Measurements from ENCODE around the gene IFIT2.

The IFIT2 gene

DNA sequence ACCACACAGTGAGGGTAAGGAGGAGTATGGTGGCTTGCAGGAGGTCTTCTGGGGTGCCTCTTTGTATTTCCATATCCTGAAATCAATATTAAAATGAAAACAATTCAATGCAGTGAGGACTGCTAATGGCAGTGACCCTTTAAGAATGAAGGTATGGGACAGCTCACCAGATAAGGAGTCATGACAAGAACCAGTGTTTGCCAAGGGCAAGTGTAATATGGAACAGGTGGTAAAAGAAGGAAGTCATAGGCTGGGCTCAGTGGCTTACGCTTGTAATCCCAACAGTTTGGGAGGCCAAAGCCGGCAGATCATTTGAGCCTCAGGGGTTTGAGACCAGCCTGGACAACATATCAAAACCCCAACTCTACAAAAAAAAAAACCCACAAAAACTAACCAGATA is 30.3 kb upstream of the IFIT2 start:
- H3K4me1 ChIP-seq (ENCODE audit: insufficient read depth, poor library complexity, severe bottlenecking) = peaks cover 16% of the 10 kb centered on the region
- TF ChIP-seq, protein P1, sequence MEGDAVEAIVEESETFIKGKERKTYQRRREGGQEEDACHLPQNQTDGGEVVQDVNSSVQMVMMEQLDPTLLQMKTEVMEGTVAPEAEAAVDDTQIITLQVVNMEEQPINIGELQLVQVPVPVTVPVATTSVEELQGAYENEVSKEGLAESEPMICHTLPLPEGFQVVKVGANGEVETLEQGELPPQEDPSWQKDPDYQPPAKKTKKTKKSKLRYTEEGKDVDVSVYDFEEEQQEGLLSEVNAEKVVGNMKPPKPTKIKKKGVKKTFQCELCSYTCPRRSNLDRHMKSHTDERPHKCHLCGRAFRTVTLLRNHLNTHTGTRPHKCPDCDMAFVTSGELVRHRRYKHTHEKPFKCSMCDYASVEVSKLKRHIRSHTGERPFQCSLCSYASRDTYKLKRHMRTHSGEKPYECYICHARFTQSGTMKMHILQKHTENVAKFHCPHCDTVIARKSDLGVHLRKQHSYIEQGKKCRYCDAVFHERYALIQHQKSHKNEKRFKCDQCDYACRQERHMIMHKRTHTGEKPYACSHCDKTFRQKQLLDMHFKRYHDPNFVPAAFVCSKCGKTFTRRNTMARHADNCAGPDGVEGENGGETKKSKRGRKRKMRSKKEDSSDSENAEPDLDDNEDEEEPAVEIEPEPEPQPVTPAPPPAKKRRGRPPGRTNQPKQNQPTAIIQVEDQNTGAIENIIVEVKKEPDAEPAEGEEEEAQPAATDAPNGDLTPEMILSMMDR (IDR thresholded peaks at IDR 0.05; ENCODE audit: poor library complexity, severe bottlenecking) = no peak
- no peaks in the 10 kb centered on the region for H3K9me3 ChIP-seq (ENCODE audit: severe bottlenecking)
- no peak overlapping the region for H3K27ac ChIP-seq (ENCODE audit: poor library complexity, severe bottlenecking)
- no peaks in the 10 kb centered on the region for H3K27me3 ChIP-seq (ENCODE audit: insufficient read depth, poor library complexity, severe bottlenecking)
- no peaks in the 10 kb centered on the region for H3K36me3 ChIP-seq (ENCODE audit: low read depth)
- ATAC-seq (ENCODE audit: low read depth) (no peak), DNase-seq (ENCODE audit: low spot score) (no peak)
- H3K4me3 ChIP-seq (ENCODE audit: severe bottlenecking) = no peak overlapping the region

DNA sequence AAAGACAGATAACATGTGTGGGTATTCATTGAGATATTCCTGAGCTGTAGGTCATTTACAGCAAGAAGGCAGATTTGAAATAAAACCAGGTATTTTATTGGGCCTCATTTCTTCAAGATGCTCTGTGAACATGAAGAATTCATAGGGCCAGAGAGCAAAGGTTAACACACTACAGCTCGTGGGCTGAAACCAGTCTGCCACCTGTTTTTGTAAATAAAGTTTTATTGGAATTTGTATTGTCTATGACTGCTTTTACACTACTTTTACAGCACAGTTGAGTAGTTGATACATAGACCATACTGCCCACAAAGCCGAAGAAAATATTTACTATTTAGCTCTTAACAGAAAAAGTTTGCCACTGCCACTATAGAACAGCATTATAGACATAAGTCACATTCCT is 28.2 kb upstream of the IFIT2 start:
- DNase-seq (ENCODE audit: low spot score) = no peak
- H3K36me3 ChIP-seq (ENCODE audit: low read depth) = no peaks in the 10 kb centered on the region
- H3K27me3 ChIP-seq (ENCODE audit: insufficient read depth, poor library complexity, severe bottlenecking) = no peaks in the 10 kb centered on the region
- TF ChIP-seq, protein P1 (IDR thresholded peaks at IDR 0.05; ENCODE audit: poor library complexity, severe bottlenecking) = no peak
- no peak overlapping the region for H3K27ac ChIP-seq (ENCODE audit: poor library complexity, severe bottlenecking)
- ATAC-seq (ENCODE audit: low read depth) = no peak
- H3K4me1 ChIP-seq (ENCODE audit: insufficient read depth, poor library complexity, severe bottlenecking) = peaks cover 31% of the 10 kb centered on the region
- no peak overlapping the region for H3K4me3 ChIP-seq (ENCODE audit: severe bottlenecking)
- H3K9me3 ChIP-seq (ENCODE audit: severe bottlenecking) = no peaks in the 10 kb centered on the region

DNA sequence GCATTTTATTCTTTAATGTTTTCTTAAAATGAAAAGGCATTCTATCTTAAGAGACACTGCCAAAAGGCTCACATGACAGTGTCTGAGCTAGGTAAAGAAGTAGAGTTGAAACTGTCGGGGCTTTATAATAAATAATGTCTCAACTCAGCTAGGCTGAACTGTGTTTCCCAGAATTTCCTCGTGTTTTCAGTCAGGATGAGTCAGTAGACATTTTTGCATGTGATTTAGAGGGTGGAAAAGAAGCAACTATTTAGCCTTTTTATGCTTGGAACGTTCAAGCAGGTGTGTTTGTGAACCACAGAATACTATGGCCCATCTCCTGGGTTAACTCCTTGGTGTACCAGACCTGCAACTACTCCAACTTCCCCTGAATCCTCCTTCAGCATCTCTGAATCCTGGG is 26.9 kb upstream of the IFIT2 start:
- Histone ChIP-seq H3K4me1 (ENCODE audit: insufficient read depth, poor library complexity, severe bottlenecking) (peaks cover 44% of the 10 kb centered on the region), H3K4me3 (ENCODE audit: severe bottlenecking) (no peak overlapping the region), H3K36me3 (ENCODE audit: low read depth) (no peaks in the 10 kb centered on the region), H3K27me3 (ENCODE audit: insufficient read depth, poor library complexity, severe bottlenecking) (no peaks in the 10 kb centered on the region), H3K27ac (ENCODE audit: poor library complexity, severe bottlenecking) (peak overlapping the region; percentile 90), H3K9me3 (ENCODE audit: severe bottlenecking) (no peaks in the 10 kb centered on the region)
- ATAC-seq (ENCODE audit: low read depth) (no peak), DNase-seq (ENCODE audit: low spot score) (no peak)
- TF ChIP-seq, protein P1 (IDR thresholded peaks at IDR 0.05; ENCODE audit: poor library complexity, severe bottlenecking) = no peak

DNA sequence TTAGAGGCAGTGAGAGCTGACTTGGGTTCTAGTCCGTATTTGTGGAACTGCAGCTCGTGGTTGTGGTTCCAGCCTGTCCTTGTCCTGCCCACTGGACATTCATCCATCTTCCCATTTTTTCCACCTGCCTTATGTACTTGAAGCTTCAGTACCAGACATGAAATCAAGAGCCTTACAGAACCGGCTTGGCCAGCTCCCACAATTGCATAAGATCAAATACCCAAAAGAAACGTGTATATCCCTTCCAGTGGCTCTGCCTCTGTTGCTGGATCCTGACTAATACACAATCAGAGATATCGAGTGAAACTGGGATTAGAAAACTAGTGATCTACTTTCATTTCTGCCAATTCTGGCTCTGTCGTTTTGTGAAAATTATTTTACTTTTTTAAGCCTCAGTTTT is 26.5 kb upstream of the IFIT2 start:
- Histone ChIP-seq H3K4me3 (ENCODE audit: severe bottlenecking) (no peak overlapping the region), H3K36me3 (ENCODE audit: low read depth) (no peaks in the 10 kb centered on the region), H3K27me3 (ENCODE audit: insufficient read depth, poor library complexity, severe bottlenecking) (no peaks in the 10 kb centered on the region), H3K9me3 (ENCODE audit: severe bottlenecking) (no peaks in the 10 kb centered on the region), H3K4me1 (ENCODE audit: insufficient read depth, poor library complexity, severe bottlenecking) (peaks cover 46% of the 10 kb centered on the region), H3K27ac (ENCODE audit: poor library complexity, severe bottlenecking) (peak overlapping the region; percentile 90)
- peak; percentile 46 for ATAC-seq (ENCODE audit: low read depth)
- TF ChIP-seq, protein P1 (IDR thresholded peaks at IDR 0.05; ENCODE audit: poor library complexity, severe bottlenecking) = no peak
- no peak for DNase-seq (ENCODE audit: low spot score)

DNA sequence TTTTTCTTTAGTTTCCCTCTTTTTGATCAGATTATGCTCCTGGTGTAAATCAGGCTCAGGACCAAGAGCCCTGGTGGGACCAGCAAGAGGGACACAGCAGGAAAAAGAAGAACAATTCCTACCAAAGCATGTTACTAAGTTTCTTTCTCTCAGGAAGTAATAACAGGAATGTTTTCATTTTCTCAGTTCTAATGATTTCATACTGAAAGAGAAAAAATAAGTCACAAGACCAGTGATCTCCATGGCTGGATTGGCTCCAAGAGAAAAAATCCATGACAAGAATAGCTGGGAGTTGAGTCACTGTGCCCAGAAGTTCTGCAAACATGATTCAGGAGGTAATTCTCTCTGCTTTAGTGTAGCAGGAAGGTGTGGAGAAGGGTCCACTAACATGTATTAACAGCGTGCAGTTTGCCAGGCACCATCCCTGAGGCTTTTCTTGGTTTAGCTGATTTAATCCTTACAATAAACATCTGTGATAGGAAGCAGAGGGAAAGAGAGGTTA is 23.8 kb upstream of the IFIT2 start:
- peak; percentile 87 for DNase-seq (ENCODE audit: low spot score)
- TF ChIP-seq, protein P1 (IDR thresholded peaks at IDR 0.05; ENCODE audit: poor library complexity, severe bottlenecking) = no peak
- Histone ChIP-seq H3K27ac (ENCODE audit: poor library complexity, severe bottlenecking) (peak overlapping the region; percentile 90), H3K36me3 (ENCODE audit: low read depth) (no peaks in the 10 kb centered on the region), H3K9me3 (ENCODE audit: severe bottlenecking) (no peaks in the 10 kb centered on the region), H3K4me3 (ENCODE audit: severe bottlenecking) (no peak overlapping the region), H3K27me3 (ENCODE audit: insufficient read depth, poor library complexity, severe bottlenecking) (no peaks in the 10 kb centered on the region), H3K4me1 (ENCODE audit: insufficient read depth, poor library complexity, severe bottlenecking) (peaks cover 61% of the 10 kb centered on the region)
- peak; percentile 93 for ATAC-seq (ENCODE audit: low read depth)
